K562 (cell line): ENCODE data around the gene ROBO3. TPM values are rescaled to one million over a fixed set of nuclear protein-coding genes. Genes with fewer than 3 reads are reported as not detected.

Source experiments
- ATAC-seq: fragments of 200-7000 bp; cut with Tn5 transposase; 3 replicates; pipeline ENCODE4 v1.9.1; 2020; ENCODE audit warnings: moderate library complexity
- BruUV-seq: library from RNA; stranded (reverse); fragments of 400-500 nt; replicated peaks from 2 replicates; lab custom pipeline; 2021; lab: Mats Ljungman, UMichigan
- CTCF ChIA-PET: fragments of 300-600 bp; formaldehyde crosslinking; extraction: SDS; loops from one replicate; lab custom pipeline; 2021; ENCODE audit warnings: low intra/inter-chr PET ratio; lab: Yijun Ruan, JAX
- POLR2A ChIA-PET: fragments of 300-600, 350-650 bp; sonication (Branson Sonifier 250); formaldehyde crosslinking; extraction: SDS; loops from one replicate; lab custom pipeline; 2021; ENCODE audit warnings: antibody characterized with exemption, inconsistent platforms; lab: Yijun Ruan, JAX
- DNase-seq, 4 experiments: peaks; one replicate each; pipeline versions ENCODE4 v3.0.0 to v3.0.0-alpha.2; 2011 to 2018; ENCODE audit warnings: low spot score in 3 of 4, mixed read lengths in 3 of 4; ENCODE audit errors: extremely low read depth in 1 of 4
- FAIRE-seq: peaks from 2 replicates; lab custom pipeline; 2011; peaks lifted over from hg19 to GRCh38; lab: Jason Lieb, UNC
- H2AFZ ChIP-seq: 2 replicates; pipeline ENCODE4 v1.6.0; 2011; ENCODE audit warnings: low read depth, low read length, control low read depth, inconsistent platforms
- H3K27ac ChIP-seq: fragments of 200-600 bp; 3 replicates; pipeline ENCODE4 v1.8.0; 2011; ENCODE audit warnings: low read depth, mild to moderate bottlenecking, control low read depth, inconsistent platforms, low read length, moderate library complexity, mixed read lengths; ENCODE audit errors: extremely low read depth
- H3K27me3 ChIP-seq, 2 experiments: fragments of 300-600 bp in 1 of 2; 2 replicates in 1 of 2; 3 replicates in 1 of 2; pipeline versions ENCODE4 v1.6.0 to v1.8.0; 2011; ENCODE audit warnings: inconsistent platforms in 2 of 2, low read length in 2 of 2, mild to moderate bottlenecking in 1 of 2, mixed read lengths in 1 of 2, moderate library complexity in 1 of 2; ENCODE audit not compliant: control insufficient read depth in 2 of 2, insufficient read depth in 2 of 2
- H3K36me3 ChIP-seq: fragments of 300-600 bp; 3 replicates; pipeline ENCODE4 v1.8.0; 2011; ENCODE audit warnings: mild to moderate bottlenecking, low read length, inconsistent platforms; ENCODE audit not compliant: control insufficient read depth, insufficient read depth
- H3K4me1 ChIP-seq, 2 experiments: fragments of 200-600 bp in 1 of 2; replicated peaks in 1 of 2; 2 replicates in 1 of 2; 3 replicates in 1 of 2; pipeline versions ENCODE4 v1.5.1 to v1.8.0; 2011; ENCODE audit warnings: inconsistent platforms in 2 of 2, low read length in 2 of 2, mild to moderate bottlenecking in 1 of 2, mixed read lengths in 1 of 2, moderate library complexity in 1 of 2; ENCODE audit not compliant: control insufficient read depth in 2 of 2, insufficient read depth in 2 of 2
- H3K4me2 ChIP-seq: 2 replicates; pipeline ENCODE4 v1.6.1; 2011; ENCODE audit warnings: low read length, control low read depth, inconsistent platforms, mixed read lengths; ENCODE audit not compliant: insufficient read depth
- H3K4me3 ChIP-seq: fragments of 200-600 bp; sonication (generic), shearing (Covaris generic); 2 replicates; pipeline ENCODE4 v1.5.1; 2016; ENCODE audit warnings: control low read depth, inconsistent platforms
- H3K79me2 ChIP-seq: fragments of 200-600 bp; 3 replicates; pipeline ENCODE4 v1.8.0; 2011; ENCODE audit warnings: low read length, inconsistent platforms; ENCODE audit not compliant: control insufficient read depth, insufficient read depth
- H3K9ac ChIP-seq, 2 experiments: 2 replicates each; pipeline versions ENCODE4 v1.6.0 to v1.6.1; 2011; ENCODE audit warnings: low read depth in 2 of 2, low read length in 2 of 2, control low read depth in 1 of 2, inconsistent platforms in 1 of 2, mild to moderate bottlenecking in 1 of 2, mixed read lengths in 1 of 2; ENCODE audit not compliant: insufficient read depth in 1 of 2
- H3K9me1 ChIP-seq: one replicate; pipeline ENCODE4 v1.6.0; 2011; ENCODE audit warnings: inconsistent platforms, mild to moderate bottlenecking, low read length, moderate library complexity; ENCODE audit not compliant: control insufficient read depth, insufficient read depth
- H3K9me3 ChIP-seq: replicated peaks from 2 replicates; pipeline ENCODE4 v1.5.1; 2011; ENCODE audit warnings: low read depth, low read length, inconsistent platforms; ENCODE audit not compliant: control insufficient read depth, insufficient read depth
- H4K20me1 ChIP-seq: replicated peaks from 2 replicates; pipeline ENCODE4 v1.6.1; 2011; ENCODE audit warnings: low read length, inconsistent platforms, mixed read lengths; ENCODE audit not compliant: control insufficient read depth, insufficient read depth
- BHLHE40 ChIP-seq: IDR thresholded peaks from 2 replicates; pipeline ENCODE4 v1.6.1; 2011; ENCODE audit warnings: low read length, improper control_type of control experiment
- BRCA1 ChIP-seq, 2 experiments: fragments of 450-650 bp in 1 of 2; sonication (generic) in 1 of 2; formaldehyde crosslinking in 1 of 2; IDR thresholded peaks; 2 replicates each; pipeline versions ENCODE4 v1.5.0 to v1.6.1; 2017 to 2020; ENCODE audit warnings: mild to moderate bottlenecking in 1 of 2, missing genetic modification reagents in 1 of 2
- FIP1L1 ChIP-seq: fragments of 200-400 bp; formaldehyde crosslinking; IDR thresholded peaks from 2 replicates; pipeline ENCODE4 v1.6.1; 2018; ENCODE audit warnings: mild to moderate bottlenecking, low read depth, low read length; ENCODE audit not compliant: poor library complexity, severe bottlenecking
- GTF2F1 ChIP-seq: IDR thresholded peaks from 2 replicates; pipeline ENCODE4 v1.6.1; 2011; ENCODE audit warnings: low read depth, low read length, improper control_type of control experiment
- MAZ ChIP-seq, 2 experiments: fragments of 450-650 bp in 1 of 2; sonication (generic) in 1 of 2; formaldehyde crosslinking; IDR thresholded peaks in 1 of 2; conservative IDR thresholded peaks in 1 of 2; 2 replicates each; pipeline versions ENCODE4 v1.4.0 to v1.5.0; 2020; ENCODE audit warnings: mild to moderate bottlenecking in 1 of 2, missing genetic modification reagents in 1 of 2
- MBD1 ChIP-seq: fragments of 250-450 bp; sonication (Bioruptor Pico); IDR thresholded peaks from 2 replicates; pipeline ENCODE4 v1.8.0; 2022; ENCODE audit warnings: inconsistent platforms
- NUFIP1 ChIP-seq: fragments of 450-650 bp; IDR thresholded peaks from 2 replicates; pipeline ENCODE4 v1.6.1; 2018; ENCODE audit not compliant: partially characterized antibody
- PCBP2 ChIP-seq: fragments of 200-400 bp; formaldehyde crosslinking; IDR thresholded peaks from 2 replicates; pipeline ENCODE4 v1.6.1; 2018; ENCODE audit warnings: low read length, low read depth, mild to moderate bottlenecking, moderate library complexity; ENCODE audit not compliant: poor library complexity, severe bottlenecking
- PHF20 ChIP-seq: fragments of 450-650 bp; IDR thresholded peaks from 2 replicates; pipeline ENCODE4 v1.6.1; 2018; ENCODE audit not compliant: partially characterized antibody
- SRF ChIP-seq, 2 experiments: fragments of 250-450, 450-650 bp in 1 of 2; sonication (Bioruptor Pico) in 1 of 2; sonication (generic) in 1 of 2; formaldehyde crosslinking; IDR thresholded peaks; 2 replicates each; pipeline versions ENCODE4 v1.5.0 to v1.5.1; 2020 to 2022; ENCODE audit warnings: mild to moderate bottlenecking in 1 of 2, missing genetic modification reagents in 1 of 2
- TCF7L2 ChIP-seq: fragments of 150-350 bp; IDR thresholded peaks from 2 replicates; pipeline ENCODE4 v1.6.1; 2016; ENCODE audit warnings: low read depth, mild to moderate bottlenecking, low read length, moderate library complexity
- U2AF1 ChIP-seq: fragments of 200-400 bp; formaldehyde crosslinking; optimal IDR thresholded peaks from 2 replicates; pipeline ENCODE3; 2017; ENCODE audit warnings: mild to moderate bottlenecking, low read depth, low read length, moderate library complexity
- ZNF253 ChIP-seq: fragments of 250-450 bp; sonication (Bioruptor Pico); conservative IDR thresholded peaks from 2 replicates; pipeline ENCODE4 v1.6.1; 2021; ENCODE audit warnings: mild to moderate bottlenecking
- WGBS: fragments of 100-300 bp; shearing (Covaris generic); methylation state at CpG from one replicate; pipeline ENCODE4 v1.1.6; 2016; ENCODE audit warnings: low coverage, mixed read lengths; ENCODE audit not compliant: insufficient coverage; ENCODE audit errors: missing lambda C conversion rate; 5-methylcytosine and 5-hydroxymethylcytosine counted together
- in situ Hi-C: fragments of 300-500 bp; cut with MboI; formaldehyde crosslinking; loops from 4 replicates; pipeline ENCODE4 v1.15.0; 2018; ENCODE audit warnings: inconsistent platforms, mixed read lengths
- intact Hi-C: fragments of 100-400 bp; cut with micrococcal nuclease; formaldehyde crosslinking; loops from 2 replicates; pipeline ENCODE4 v1.14.2; 2022
- polyA plus RNA-seq, 8 experiments: library from polyadenylated mRNA; depleted of rRNA in 4 of 8; stranded (reverse) in 5 of 8; unstranded in 3 of 8; fragments of >200 nt; fragmentation: Nextera tagmentation in 2 of 8; fragmentation: Illumina TruSeq in 1 of 8; extraction: Ambion mirVana in 2 of 8; extraction: Trizol in 1 of 8; gene quantifications; 2 replicates each; pipeline versions ENCODE4 v1.2.1 to v1.2.3, GENCODE V29; 2011 to 2014; ENCODE audit warnings: inconsistent platforms in 1 of 8, missing spikeins in 1 of 8
- total RNA-seq, 7 experiments: library from RNA; depleted of rRNA in 6 of 7; stranded (reverse); fragments of >200 nt in 6 of 7; fragmentation: Illumina TruSeq in 2 of 7; extraction: Trizol in 2 of 7; gene quantifications; 2 replicates each; pipeline versions ENCODE4 v1.2.1 to v1.2.3, GENCODE V29; 2011 to 2021; ENCODE audit warnings: low replicate concordance in 1 of 7
- TF ChIP-seq, protein P1 (sequence below), 2 experiments: fragments of 450-650 bp; IDR thresholded peaks; 2 replicates each; pipeline ENCODE4 v1.6.1; 2016

Gene ROBO3
- total and polyA plus RNA-seq, 9 of the 15 experiments (the other 6 are each of a cell fraction or from before 2014, with no cell fraction given): 0.29 to 1.4 (median 0.97) TPM; not detected in 2

DNA sequence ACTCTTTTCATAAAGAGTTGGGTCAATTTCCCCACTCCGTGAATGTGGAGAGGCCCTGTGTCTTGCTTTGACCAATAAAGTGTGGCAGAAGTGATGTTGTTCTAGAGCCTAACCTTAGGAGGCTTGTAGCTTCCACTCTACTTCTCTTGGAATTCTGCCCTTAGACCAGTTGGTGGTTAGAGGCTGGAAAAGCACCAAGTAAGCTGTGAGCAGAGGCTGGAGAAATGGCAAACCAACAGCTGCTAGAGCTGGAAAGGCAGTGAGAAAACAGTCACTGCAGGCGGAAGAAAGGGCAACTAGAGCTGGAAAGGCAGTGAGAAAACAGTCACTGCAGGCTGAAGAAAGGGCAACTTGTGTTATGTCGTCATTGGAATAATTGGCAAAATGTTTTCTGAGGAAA is 35.2 kb upstream of the ROBO3 start:
- no peak for ATAC-seq
- DNase-seq: no peak
- Histone ChIP-seq H3K4me2 (no peak overlapping the region), H3K4me1 (no peaks in the 10 kb centered on the region), H3K9me1 (no peaks in the 10 kb centered on the region), H3K27me3 (peaks cover 4 to 20% of the 10 kb centered on the region in 2 experiments; a peak in 4 of 5 replicates), H2AFZ (no peak overlapping the region), H3K36me3 (no peaks in the 10 kb centered on the region), H3K9ac (no peak overlapping the region), H3K9me3 (no peaks in the 10 kb centered on the region), H3K79me2 (no peaks in the 10 kb centered on the region), H3K4me3 (no peak overlapping the region), H3K27ac (no peak overlapping the region), H4K20me1 (no peaks in the 10 kb centered on the region; the same call in 1 of the 2 replicates)
- TF ChIP-seq, protein P1, sequence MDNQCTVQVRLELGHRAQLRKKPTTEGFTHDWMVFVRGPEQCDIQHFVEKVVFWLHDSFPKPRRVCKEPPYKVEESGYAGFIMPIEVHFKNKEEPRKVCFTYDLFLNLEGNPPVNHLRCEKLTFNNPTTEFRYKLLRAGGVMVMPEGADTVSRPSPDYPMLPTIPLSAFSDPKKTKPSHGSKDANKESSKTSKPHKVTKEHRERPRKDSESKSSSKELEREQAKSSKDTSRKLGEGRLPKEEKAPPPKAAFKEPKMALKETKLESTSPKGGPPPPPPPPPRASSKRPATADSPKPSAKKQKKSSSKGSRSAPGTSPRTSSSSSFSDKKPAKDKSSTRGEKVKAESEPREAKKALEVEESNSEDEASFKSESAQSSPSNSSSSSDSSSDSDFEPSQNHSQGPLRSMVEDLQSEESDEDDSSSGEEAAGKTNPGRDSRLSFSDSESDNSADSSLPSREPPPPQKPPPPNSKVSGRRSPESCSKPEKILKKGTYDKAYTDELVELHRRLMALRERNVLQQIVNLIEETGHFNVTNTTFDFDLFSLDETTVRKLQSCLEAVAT (IDR thresholded peaks at IDR 0.05): no peak
- TF ChIP-seq MAZ (CRISPR knock-in tag; conservative IDR thresholded peaks at IDR 0.05 in 1 of 2, IDR thresholded peaks at IDR 0.05 in 1 of 2): no peak
- TF ChIP-seq TCF7L2: no peak
- TF ChIP-seq ZNF253 (CRISPR knock-in tag): no peak
- no peak for TF ChIP-seq NUFIP1
- TF ChIP-seq BHLHE40: no peak
- no peak for TF ChIP-seq PCBP2
- no peak for TF ChIP-seq SRF (CRISPR knock-in tag; IDR thresholded peaks at IDR 0.05)
- no peak for TF ChIP-seq U2AF1
- TF ChIP-seq PHF20: no peak
- TF ChIP-seq FIP1L1: no peak
- no peak for TF ChIP-seq GTF2F1
- TF ChIP-seq BRCA1 (IDR thresholded peaks at IDR 0.05): no peak
- TF ChIP-seq BRCA1 (CRISPR knock-in tag; IDR thresholded peaks at IDR 0.05): no peak
- no peak for TF ChIP-seq MBD1
- CTCF ChIA-PET: no interaction called here
- no peak for FAIRE-seq
- in situ Hi-C loops: loop anchor here (25.0 kb wide), 1 partner anchor 418 kb away; the partner anchor contains the start of gene OR8B4
- POLR2A ChIA-PET: no interaction called here
- intact Hi-C loops: no loop called here
- WGBS: 8% methylated on average over 3 of the region's 3 CpGs
- BruUV-seq: no TSS peak
